Left ventricle myocardium inferior (tissue), 1 donor: Measurements from ENCODE around the gene GTPBP1. TPM values are rescaled to one million over a fixed set of nuclear protein-coding genes. Genes with fewer than 3 reads are reported as not detected.

Experiments
- DNase-seq: peaks from one replicate; pipeline ENCODE4 v3.0.0-alpha.2; 2020
- H3K27ac ChIP-seq: fragments of 200-600 bp; replicated peaks from 2 replicates; pipeline ENCODE4 v1.8.0; 2021
- H3K27me3 ChIP-seq: fragments of 200-600 bp; 2 replicates; pipeline ENCODE4 v1.8.0; 2021; ENCODE audit warnings: low read depth
- H3K36me3 ChIP-seq: fragments of 200-600 bp; 2 replicates; pipeline ENCODE4 v1.8.0; 2021
- H3K4me1 ChIP-seq: fragments of 200-600 bp; 2 replicates; pipeline ENCODE4 v1.8.0; 2021
- H3K4me3 ChIP-seq: fragments of 200-600 bp; 2 replicates; pipeline ENCODE4 v1.8.0; 2021; ENCODE audit warnings: mild to moderate bottlenecking, moderate library complexity
- H3K9me3 ChIP-seq: fragments of 200-600 bp; replicated peaks from 2 replicates; pipeline ENCODE4 v1.8.0; 2021
- intact Hi-C: fragments of 100-400 bp; cut with micrococcal nuclease; formaldehyde crosslinking; loops from one replicate; pipeline ENCODE4 v1.11.0; 2022
- total RNA-seq: library from RNA; stranded (reverse); fragmentation: NEBNext Ultra II Directional; extraction: Animal tissue kit (Norgen Biotek cat#: 25700); gene quantifications from one replicate; pipeline ENCODE4 v1.2.1, GENCODE V29; 2021
- TF ChIP-seq, protein P1 (sequence below): fragments of 200-600 bp; IDR thresholded peaks from 2 replicates; pipeline ENCODE4 v1.8.0; 2021; ENCODE audit warnings: antibody characterized with exemption, mild to moderate bottlenecking, borderline replicate concordance
- donor health status: DM: no; HTN: yes; CAD: no; lungs with severe emphysema.

GTPBP1 gene
- total RNA-seq, 1 donor from 2014 or later, result 28.9 TPM

DNA sequence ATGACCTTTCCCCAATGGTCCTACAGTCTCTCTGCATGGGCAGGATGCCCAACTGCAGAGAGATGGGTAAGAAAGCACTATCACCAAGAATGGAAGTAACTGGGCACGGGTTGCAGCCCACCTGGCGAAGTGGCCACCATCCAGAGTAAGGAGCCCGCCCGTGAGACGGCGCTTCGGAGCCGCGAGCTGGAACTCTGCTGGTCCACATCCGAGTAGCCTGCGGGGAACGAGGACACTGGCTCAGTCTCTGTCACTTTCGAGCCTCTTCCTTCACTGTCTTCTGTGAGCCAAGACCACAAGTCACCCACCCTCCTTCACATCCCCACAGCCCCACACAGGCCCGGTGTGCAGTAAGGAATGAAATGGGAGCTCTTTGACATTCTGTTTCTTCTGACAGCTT, 44.4 kb downstream of the GTPBP1 start:
- no peak for DNase-seq
- no peaks in the 10 kb centered on the region for H3K9me3 ChIP-seq
- peaks cover 80% of the 10 kb centered on the region for H3K36me3 ChIP-seq
- no peak overlapping the region for H3K4me3 ChIP-seq
- no peaks in the 10 kb centered on the region for H3K27me3 ChIP-seq
- H3K27ac ChIP-seq, result no peak overlapping the region
- peaks cover 39% of the 10 kb centered on the region for H3K4me1 ChIP-seq
- intact Hi-C loops, result no loop called here
- TF ChIP-seq, protein P1, sequence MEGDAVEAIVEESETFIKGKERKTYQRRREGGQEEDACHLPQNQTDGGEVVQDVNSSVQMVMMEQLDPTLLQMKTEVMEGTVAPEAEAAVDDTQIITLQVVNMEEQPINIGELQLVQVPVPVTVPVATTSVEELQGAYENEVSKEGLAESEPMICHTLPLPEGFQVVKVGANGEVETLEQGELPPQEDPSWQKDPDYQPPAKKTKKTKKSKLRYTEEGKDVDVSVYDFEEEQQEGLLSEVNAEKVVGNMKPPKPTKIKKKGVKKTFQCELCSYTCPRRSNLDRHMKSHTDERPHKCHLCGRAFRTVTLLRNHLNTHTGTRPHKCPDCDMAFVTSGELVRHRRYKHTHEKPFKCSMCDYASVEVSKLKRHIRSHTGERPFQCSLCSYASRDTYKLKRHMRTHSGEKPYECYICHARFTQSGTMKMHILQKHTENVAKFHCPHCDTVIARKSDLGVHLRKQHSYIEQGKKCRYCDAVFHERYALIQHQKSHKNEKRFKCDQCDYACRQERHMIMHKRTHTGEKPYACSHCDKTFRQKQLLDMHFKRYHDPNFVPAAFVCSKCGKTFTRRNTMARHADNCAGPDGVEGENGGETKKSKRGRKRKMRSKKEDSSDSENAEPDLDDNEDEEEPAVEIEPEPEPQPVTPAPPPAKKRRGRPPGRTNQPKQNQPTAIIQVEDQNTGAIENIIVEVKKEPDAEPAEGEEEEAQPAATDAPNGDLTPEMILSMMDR, result no peak

- Histone ChIP-seq H3K27me3 (no peaks in the 10 kb centered on the region), H3K36me3 (peaks cover 75% of the 10 kb centered on the region), H3K27ac (no peak overlapping the region), H3K4me3 (no peak overlapping the region), H3K4me1 (peaks cover 40% of the 10 kb centered on the region), H3K9me3 (no peaks in the 10 kb centered on the region)
- intact Hi-C loops, result no loop called here
- no peak for DNase-seq
- TF ChIP-seq, protein P1, result no peak
Measured at GRCh38 chr22:38750638-38751037, 44.9 kb downstream of the GTPBP1 start.

DNA sequence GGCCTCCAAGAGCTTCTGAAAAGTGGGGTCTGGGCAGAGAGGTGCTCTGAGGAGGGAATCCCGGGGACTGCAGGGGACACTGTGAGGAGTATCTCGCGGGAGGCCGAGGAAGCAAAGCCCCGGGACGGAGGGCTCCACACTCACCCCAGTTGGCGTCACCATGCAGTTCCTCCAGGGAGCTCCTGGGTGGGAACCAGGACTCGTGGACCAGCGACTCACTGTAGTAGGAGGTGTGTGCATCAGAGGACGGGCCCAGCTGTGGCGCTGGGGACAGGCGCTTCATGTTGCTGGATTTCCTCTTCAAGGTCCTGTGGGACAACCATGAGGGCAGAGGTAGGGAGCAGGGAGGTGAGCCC, 45.3 kb downstream of the GTPBP1 start:
- Histone ChIP-seq H3K36me3 (peaks cover 71% of the 10 kb centered on the region), H3K9me3 (no peaks in the 10 kb centered on the region), H3K27ac (peak overlapping the region; percentile 21), H3K27me3 (no peaks in the 10 kb centered on the region), H3K4me1 (peaks cover 41% of the 10 kb centered on the region), H3K4me3 (no peak overlapping the region)
- DNase-seq, result no peak
- TF ChIP-seq, protein P1, result no peak
- intact Hi-C loops, result no loop called here

DNA sequence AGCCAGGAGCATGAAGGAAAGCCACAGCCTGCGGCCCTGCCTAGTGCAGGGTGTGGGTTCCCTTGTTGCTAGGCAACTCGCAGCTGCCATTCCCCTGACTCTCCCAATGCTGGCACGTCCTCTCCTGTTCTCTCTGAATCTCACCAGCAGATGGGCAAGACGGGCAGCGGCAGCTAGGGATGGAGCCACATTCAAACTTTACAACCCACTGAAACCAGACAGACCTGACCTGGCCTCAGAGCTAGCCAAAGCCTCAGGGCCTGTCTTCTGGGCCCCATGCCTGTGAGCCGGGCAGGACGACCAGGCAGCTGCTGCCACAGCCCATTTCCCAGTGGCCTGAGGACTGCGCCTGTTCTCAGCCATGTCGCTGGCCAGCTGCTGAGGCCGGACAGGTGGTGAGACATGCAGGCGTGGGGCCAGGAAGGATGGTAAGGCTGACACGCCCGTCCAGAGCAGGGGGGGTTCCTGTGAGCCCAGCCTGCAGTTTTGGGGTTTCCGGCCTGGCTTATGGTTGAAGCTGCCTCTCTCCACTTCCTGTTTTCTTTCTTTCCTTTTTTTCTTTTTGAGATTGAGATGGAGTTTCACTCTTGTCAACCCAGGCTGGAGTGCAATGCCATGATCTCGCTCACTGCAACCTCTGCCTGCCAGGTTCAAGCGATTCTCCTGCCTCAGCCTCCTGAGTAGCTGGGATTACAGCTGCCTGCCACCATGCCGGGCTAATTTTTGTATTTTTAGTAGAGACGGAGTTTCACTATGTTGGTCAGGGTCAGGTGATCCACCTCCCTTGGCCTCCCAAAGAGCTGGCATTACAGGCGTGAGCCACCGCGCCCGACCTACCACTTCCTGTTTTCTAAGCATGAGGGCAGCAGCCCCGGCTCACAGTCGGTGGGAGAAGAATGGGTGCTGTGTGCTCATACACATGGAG, 45.9 kb downstream of the GTPBP1 start:
- TF ChIP-seq, protein P1, result no peak

GRCh38 chr22:38753948-38754750, 48.4 kb downstream of the GTPBP1 start:
- intact Hi-C loops, result no loop called here

More for the DNA sequence above, 45.9 kb downstream of the GTPBP1 start:
- intact Hi-C loops, result no loop called here
- Histone ChIP-seq H3K27ac (peak overlapping the region; percentile 21), H3K9me3 (no peaks in the 10 kb centered on the region), H3K36me3 (peaks cover 64% of the 10 kb centered on the region), H3K4me3 (no peak overlapping the region), H3K4me1 (peaks cover 47% of the 10 kb centered on the region), H3K27me3 (no peaks in the 10 kb centered on the region)
- DNase-seq, result peak; percentile 41

More at GRCh38 chr22:38753948-38754750, 48.4 kb downstream of the GTPBP1 start:
- peak overlapping the region; percentile 79 for H3K4me3 ChIP-seq
- TF ChIP-seq, protein P1, result no peak
- peak overlapping the region; percentile 100 for H3K27ac ChIP-seq
- H3K9me3 ChIP-seq, result no peaks in the 10 kb centered on the region
- H3K27me3 ChIP-seq, result no peaks in the 10 kb centered on the region
- H3K4me1 ChIP-seq, result peaks cover 52% of the 10 kb centered on the region
- peak; percentile 54 for DNase-seq
- H3K36me3 ChIP-seq, result peaks cover 40% of the 10 kb centered on the region
